NCI-H2029 treated with DMSO at 0.1 percent for 48 hours (cell line): ENCODE data around the gene ARID5B.
"Not testable (repeated sequence)": the region's sequence is repeated elsewhere in the genome, so short reads cannot be mapped to it uniquely, and the experiment has no call there.

Experiments
- DNase-seq: peaks from one replicate; lab custom pipeline; 2025; lab: John Stamatoyannopoulos, UW

The ARID5B gene

GRCh38 chr10:61964949-61965702 is 63.6 kb downstream of the ARID5B start:
- DNase-seq: no peak

- no peak for DNase-seq
Observed at GRCh38 chr10:61965703-61966395, 64.3 kb downstream of the ARID5B start.

GRCh38 chr10:61967298-61967697 is 65.8 kb downstream of the ARID5B start:
- DNase-seq: no peak

GRCh38 chr10:61970182-61971002 is 68.9 kb downstream of the ARID5B start:
- DNase-seq: no peak

- DNase-seq: no peak
Observed at GRCh38 chr10:61971003-61971325, 69.5 kb downstream of the ARID5B start.

- DNase-seq: no peak
Observed at GRCh38 chr10:61973169-61973568, 71.7 kb downstream of the ARID5B start.

- DNase-seq: no peak
Observed at GRCh38 chr10:61973906-61974305, 72.4 kb downstream of the ARID5B start.

- DNase-seq: no peak
Observed at GRCh38 chr10:61974601-61975390, 73.3 kb downstream of the ARID5B start.

GRCh38 chr10:61975391-61975932 is 74.0 kb downstream of the ARID5B start:
- no peak for DNase-seq

- not testable (repeated sequence) for DNase-seq
Observed at GRCh38 chr10:61976951-61977721, 75.6 kb downstream of the ARID5B start.

GRCh38 chr10:61978965-61979364 is 77.5 kb downstream of the ARID5B start:
- no peak for DNase-seq

- DNase-seq: no peak
Observed at GRCh38 chr10:61981460-61981859, 80.0 kb downstream of the ARID5B start.

GRCh38 chr10:61983255-61983654 is 81.8 kb downstream of the ARID5B start:
- no peak for DNase-seq

- DNase-seq: no peak
Observed at GRCh38 chr10:61984803-61985418, 83.4 kb downstream of the ARID5B start.

GRCh38 chr10:61985715-61986114 is 84.2 kb downstream of the ARID5B start:
- no peak for DNase-seq

- DNase-seq: no peak
Observed at GRCh38 chr10:61986382-61986781, 84.9 kb downstream of the ARID5B start.

GRCh38 chr10:61986788-61987492 is 85.4 kb downstream of the ARID5B start:
- DNase-seq: no peak

GRCh38 chr10:61987537-61987936 is 86.0 kb downstream of the ARID5B start:
- no peak for DNase-seq

- no peak for DNase-seq
Observed at GRCh38 chr10:61987951-61988379, 86.5 kb downstream of the ARID5B start.
